NCI-H2029 treated with DMSO at 0.1 percent for 48 hours (cell line): Measurements from ENCODE around the gene TIPRL.
"Not testable (repeated sequence)": the region's sequence is repeated elsewhere in the genome, so short reads cannot be mapped to it uniquely, and the experiment has no call there.

Experiments used
- DNase-seq: peaks from one replicate; lab custom pipeline; 2025; lab: John Stamatoyannopoulos, UW

Gene TIPRL

DNA sequence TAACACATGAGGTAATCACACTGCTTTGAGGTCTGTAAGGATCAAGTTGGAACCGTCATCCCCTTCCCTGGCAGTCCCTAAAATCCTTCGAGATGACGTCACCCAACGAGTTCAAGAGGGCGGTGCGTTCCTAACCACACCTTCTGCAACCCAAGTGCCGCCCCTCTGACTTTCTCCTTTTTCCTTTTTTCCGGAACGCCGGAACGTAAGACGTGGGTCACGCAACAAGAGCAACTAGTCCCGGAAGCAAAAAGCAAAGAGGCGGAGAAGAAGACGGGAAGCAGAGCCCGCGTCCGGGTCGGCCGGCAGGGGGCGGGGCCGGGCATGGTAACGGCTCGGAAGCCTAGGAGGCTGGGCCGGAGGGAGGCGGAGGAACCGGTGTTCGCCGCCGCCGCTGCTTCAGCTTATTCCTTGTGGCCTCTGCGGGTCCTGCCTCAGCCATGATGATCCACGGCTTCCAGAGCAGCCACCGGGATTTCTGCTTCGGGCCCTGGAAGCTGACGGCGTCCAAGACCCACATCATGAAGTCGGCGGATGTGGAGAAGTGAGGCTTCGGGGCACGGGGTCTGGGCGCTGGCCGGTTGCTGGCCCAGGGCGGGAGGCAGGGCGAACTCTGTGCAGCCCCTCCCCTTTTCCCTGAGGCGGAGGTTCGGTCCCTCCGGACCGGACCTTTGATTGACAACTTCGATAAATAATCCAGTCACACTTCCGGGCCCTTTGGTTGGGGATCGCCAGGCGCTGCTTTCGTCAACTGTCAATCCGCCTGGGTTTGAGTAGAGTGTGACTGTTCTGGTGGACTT lies at the start of gene TIPRL:
TSS of gene TIPRL (plus strand) at position 325 of the 800 bp plus-strand sequence. CDS start at position 441, 116 bp downstream.
- DNase-seq = peak; percentile 77

DNA sequence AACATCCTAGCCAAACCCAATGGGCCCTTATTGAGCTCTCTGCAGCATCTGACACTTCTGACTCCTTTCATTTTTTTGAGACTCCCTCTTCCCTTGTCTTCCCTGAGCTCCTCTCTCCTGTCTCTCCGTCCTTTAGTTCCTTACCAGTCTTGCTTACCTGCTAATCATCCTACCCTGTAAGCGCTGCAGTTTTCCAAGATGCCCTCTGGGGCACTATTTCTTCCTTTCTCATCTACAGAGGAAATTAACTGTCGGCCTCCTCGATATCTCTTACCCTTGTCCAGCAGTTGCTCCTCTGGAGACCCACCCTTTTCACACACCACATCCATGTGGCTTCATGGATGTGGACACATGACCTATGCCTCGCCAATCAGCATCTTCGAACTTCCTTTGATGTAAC lies 48.8 kb upstream of the TIPRL start:
- DNase-seq = no peak

DNA sequence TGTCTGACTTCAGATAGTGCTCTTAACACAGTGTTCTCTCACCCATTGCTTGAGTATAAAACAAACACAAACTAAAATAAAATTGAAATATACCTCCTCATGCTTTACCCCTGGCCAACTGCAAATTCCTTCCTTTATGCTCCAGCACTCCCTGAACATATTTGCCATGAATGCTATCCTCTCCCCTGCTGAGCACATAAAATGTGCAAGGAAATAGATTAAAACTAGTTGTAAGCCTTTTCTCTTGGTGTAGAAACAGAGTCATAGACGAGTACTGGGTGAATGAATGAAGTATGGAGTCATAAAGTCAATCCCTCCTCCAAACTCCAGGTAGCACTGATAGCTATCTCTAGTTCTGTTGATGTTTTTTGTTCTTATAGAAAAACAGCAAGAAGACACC lies 44.6 kb upstream of the TIPRL start:
- no peak for DNase-seq

DNA sequence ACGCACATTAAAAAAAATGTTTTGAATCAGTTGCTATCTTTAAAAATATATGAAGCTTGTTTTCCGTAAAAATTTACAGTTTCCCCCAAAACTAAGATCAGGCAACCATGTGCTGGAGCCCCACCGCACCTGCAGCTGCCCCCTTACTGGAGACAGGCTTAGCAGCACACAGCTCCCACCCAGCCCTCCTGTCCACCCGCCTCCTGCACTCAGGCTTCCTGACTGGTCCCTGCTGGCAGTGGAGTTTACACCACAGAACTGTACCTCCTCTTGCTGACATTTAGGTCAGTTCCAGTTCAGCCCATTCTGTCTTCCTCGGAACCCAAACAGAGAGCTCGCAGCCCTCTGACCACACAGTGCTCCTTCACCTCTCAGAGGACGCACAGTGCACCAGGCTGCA lies 44.1 kb upstream of the TIPRL start:
- no peak for DNase-seq

DNA sequence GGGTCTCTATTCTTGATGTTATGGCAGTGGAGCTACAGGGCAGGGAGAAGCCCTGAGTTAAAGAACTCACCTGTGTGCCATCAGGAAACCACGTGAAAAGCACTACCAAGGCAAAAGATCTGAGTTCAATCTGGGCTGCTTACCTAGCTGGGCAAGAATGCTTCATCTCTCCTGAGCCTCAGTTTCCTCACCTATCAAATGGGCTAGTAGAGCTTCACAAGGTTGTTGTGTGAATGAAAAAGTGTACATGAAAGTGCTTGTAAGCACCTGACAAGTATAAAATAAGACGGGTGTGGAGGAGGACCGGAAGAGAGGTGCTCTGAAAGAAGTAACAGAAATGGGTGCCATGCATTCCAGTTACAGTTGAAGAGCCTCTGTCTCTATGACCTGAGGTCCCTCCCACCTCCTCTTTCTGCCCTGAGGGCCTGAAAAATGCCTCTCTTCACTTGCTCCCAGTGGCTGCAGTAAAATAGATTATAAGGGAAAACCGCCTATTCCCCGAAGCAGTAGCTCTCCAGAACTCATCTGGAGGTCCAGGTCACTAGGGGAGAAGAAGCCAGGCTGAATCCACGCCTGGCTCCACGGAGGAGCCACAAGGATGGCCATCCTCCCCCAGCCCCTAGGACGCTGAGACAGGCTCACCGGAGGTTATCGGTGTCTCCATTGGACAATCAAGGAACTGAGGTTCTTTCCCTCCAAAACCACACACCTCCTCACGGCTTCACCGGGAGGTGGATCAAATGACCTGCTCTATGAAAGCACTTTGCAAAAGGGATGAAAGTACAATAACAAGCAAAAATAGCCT lies 43.4 kb upstream of the TIPRL start:
- no peak for DNase-seq

DNA sequence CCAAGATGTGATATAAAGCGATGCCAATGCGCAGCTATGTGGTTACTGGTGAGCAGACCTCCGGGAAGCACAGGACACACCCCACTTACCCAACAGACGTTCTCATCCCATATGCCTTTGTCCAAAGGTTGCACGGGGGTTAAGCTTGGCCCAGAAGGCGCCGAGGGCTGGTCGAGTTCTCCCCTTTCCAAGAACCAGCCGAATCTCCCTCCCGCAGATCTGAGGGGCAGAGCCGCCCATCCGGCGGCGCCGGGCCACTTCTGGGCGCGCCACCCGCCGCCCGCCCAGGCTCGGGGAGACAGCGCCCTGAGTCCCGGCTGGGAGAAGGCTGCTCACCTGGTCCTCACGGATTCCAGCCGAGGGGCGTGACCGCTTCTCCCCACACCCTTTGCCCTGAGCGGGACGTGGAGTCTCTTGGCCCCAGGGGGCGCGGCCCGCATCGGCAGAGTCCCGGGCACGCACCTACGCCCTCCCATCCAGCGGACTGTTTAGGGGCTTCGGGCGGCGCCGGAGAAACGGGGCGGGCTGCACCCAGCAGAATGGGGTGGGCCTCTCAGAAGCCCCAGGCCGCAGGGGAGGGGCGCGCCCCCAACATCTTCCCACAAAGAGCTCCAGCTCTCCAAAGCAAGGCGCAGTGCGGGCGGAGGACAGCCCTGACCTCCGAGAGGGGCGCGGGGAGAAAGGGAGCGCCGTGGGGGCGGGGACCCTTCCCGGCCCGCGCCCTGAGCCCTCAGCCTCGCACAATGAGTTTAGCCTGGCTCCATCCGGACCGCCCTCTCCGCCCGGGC lies 42.6 kb upstream of the TIPRL start:
- no peak for DNase-seq

DNA sequence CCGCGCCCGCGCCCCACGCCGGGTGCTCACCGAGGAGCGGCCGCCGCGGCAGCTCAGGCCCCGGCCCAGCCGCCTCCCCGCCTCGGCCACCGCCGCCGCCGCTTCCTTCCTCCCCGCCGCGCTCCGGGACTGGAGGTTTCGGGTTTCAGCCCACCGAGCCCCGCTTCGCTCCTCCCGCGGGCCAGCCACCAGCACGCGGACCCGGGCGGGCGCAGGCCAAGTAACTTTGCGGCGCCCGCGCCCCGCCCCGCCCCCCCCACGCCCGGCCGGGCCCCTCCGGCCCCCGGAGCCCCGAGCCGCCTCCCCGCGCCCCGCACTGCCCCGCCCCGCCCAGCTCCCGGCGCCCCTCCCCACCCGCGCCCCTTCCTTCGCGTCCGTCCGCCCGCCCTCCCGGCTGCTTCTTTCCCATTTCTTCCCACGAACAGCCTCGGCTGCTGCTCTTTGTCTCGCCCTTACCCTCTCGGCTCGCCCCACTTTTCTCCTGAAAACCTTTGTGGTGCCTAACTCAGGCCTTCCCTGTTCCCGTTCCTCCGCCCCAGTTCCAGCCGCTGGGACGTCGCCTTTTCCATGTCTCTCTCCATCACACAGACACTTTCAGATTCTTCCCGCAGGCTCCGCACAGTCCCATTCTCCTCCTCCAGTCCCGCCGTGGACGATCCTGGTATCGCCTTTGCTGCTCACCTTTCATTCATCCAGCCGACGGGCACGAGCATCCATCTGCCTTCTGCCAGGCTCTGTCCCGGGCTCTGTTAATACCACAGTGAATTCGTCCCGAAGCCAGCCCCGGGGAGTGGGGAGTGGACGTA lies 41.9 kb upstream of the TIPRL start, which contains the start of gene GPR161:
TSS of gene GPR161 (minus strand) at position 222 of the 806 bp plus-strand sequence. CDS start 32,080 bp downstream, outside the sequence.
- DNase-seq = no peak

DNA sequence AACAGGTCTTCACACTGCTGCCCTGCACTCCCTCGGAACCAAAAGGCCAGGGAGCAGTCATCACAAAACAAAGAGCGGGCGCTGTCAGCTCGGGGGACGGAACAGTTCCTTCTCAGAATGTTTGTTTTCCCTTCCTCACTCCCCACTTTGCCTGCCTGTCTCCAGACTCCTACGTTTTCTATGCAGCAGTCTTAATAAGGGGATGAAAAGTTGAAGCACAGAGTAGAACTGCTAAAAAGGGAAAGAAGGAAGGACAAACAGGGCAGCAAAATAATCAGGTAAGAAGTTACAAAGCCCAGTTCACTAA lies 41.3 kb upstream of the TIPRL start:
- DNase-seq = no peak

DNA sequence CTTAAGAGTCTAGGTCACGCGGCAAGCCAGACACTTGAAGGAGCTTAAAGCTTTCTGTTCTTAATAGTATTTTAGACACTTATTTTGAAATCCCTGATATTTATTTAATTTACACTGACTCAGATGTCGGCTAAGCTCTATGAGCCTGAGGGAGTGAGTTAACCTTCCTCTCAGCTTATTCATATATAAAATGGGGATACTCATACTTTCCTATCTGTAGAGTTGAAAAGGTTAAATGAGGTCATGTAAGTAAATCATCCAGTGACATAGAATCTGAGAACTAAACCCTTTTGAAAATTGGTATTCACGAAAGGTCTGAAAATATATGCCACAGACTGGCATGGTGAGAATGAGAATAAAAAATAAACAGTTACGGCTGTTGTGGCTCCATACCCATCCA lies 40.6 kb upstream of the TIPRL start:
- no peak for DNase-seq

DNA sequence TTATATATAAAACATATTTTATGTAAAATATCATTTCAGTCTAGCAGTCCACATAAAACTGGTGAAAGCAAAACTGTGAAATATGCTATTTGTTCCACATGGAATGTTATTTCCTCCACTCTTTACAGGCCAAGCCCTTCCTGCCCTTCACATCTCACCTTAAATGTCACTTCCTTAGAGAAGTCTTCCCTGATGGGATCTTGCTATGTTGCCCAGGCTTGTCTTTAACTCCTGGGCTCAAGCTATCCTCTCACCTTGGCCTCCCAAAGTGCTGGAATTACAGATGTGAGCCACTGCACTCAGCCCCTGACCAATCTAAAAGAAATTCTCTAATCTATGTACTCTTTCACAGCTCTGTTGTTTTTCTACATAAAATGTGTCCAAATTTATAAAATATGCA lies 39.7 kb upstream of the TIPRL start:
- no peak for DNase-seq

DNA sequence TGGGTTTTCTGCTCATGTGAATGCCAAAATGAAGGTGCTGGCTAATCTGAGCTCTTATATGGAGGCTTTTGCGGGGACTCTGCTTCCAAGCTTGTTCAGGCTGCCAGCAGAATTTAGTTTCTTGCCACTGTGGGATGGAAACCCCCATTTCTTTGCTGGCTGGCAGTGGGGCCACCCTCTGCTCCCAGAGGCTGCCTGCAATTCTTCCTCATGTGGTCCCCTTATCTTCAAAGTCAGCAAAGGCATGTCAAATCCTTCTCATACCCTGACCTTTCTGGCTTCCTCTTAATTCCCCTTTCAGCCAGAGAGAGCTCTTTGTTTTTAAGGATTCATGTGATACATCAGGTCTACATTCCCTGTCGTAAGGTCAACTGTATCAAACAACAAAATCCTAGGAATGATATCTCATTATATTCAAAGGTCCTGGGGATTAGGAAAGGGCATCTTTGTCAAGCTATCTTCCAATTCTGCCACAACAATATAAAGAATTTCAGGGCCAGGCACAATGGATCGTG lies 36.8 kb upstream of the TIPRL start:
- no peak for DNase-seq

DNA sequence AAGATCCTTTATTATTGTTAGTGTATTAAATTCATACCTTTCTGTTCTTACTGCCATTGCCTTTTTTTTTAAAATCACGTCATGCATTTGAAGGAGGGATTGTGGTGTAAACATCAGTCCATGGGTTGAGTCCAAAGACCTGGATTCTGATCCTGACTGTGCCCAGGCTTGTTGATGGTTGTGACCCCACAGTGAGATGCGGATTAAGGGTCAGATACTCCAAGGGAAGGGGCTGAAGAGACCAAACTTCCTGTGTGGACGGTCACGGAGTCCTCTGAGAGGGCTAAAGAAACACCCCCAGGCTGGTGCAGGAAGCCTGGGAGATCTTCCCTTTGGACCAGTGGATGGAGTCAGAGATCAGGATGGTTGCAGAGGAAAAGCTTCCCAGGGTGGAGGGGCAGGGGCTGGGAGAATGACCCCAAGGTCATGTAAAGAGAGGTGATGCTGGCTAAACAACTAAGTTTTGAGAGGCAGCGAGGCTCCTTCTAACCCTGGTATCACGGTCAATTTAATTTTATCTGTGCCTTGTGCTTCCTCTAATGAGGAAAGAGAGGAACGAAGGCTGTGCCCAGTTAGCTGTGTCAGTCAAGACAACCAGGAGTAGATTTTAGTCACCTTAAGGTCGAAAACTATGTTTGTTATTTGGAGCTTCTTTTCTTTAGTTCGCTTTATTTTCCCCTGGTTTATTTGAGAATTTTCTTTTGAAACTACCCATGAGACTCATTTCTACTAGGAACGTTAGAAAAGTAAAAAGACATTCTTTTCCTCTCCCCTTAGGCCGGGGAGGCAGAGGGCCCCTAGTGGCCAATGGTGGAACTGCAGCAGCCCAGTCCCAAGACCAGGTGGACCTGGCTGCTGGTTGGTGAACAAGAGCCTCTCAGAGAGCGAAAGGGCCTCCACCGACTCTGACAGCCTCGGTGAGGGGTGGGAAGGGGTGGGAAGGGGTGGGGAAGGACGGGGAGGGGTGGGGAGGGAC lies 33.3 kb upstream of the TIPRL start:
- peak; percentile 37 for DNase-seq

DNA sequence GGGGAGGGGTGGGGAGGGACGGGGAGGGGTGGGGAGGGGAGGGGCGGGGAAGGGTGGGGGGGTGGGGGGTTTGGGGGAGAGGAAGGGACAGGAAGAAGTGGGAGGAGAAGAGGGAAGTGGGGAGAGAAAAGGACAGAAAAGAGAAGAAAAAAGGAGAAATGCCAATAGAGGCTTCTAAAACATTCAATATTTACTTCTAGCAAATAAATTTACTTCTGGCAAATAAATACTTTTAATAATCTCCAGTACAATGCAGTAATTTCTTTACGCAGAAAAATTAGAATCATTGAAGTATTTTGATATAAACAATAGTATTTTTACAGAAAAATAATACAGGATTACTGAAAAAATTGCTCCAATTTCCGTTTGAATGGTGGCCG lies 32.6 kb upstream of the TIPRL start:
- no peak for DNase-seq

DNA sequence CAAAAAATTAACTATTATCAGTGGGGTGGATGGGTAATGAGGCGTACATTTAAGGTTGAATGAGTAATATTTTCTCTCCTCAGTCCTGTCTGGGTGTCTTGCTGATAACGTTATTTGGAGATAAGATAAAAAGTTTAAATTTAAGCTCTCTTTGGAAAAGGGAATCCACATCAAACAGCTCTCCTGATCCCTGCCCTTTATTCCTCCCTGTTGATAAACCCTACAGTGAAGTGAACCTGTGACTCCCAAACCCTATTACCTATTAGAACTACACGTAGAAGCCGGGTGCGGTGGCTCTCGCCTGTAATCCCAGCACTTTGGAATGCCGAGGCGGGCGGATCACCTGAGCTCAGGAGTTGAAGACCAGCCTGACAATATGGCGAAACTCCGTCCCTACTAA lies 32.1 kb upstream of the TIPRL start:
- DNase-seq = no peak

DNA sequence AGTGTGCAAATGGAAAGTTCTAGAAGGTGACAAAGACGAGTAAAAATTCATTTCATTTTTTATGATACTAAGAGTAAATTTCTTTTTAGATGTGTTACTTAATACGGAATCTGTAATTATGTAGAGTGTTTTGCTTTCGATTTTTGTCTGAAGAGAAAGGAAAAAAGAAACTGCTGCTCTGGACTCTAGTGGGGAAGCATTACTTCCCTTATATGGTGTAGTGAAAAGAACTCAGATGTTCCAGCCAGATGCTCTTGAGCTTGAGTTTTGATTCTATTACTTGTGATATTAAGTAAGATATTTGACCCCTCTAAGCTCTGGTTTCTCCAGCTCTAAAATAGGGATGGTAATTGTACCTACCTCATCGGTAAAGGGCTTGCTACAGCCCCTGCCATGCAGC lies 29.8 kb upstream of the TIPRL start:
- no peak for DNase-seq

DNA sequence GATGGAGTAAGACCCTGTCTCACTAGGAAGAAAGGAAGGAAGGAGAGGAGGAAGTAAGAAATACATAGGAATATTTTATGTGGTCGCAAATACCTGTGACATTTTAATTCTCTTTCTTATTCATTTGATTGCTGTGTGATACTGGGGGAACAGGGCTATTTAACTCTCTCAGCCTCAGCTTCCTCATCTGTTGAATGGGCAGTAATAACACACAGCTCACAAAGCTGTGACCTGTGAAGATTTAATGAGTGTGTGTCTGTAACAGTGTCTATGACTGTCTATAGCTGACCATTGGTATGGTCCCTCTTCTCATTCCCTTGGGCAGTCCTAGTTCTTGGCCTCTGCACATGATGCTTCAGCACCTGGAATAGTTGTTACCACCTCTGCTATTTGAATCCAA lies 28.5 kb upstream of the TIPRL start:
- DNase-seq = no peak

DNA sequence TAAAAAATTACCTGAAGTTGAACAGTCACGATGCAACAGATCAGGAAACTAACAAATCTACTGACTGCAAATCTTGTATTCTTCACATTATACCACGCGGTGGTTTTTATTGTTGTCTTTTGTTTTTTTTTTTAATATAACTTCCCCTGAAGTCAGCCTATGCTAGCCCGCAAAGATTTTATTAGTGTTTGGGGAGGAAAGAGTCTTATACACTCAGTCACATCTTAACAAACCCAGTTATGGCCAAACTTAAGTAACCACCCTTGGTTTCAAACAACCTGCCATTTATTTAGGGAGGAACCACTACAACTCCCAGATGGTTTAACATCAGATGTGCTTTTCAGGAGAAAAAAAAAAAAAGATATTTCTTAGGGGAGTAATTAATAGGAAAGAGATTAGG lies 26.8 kb upstream of the TIPRL start:
- no peak for DNase-seq

DNA sequence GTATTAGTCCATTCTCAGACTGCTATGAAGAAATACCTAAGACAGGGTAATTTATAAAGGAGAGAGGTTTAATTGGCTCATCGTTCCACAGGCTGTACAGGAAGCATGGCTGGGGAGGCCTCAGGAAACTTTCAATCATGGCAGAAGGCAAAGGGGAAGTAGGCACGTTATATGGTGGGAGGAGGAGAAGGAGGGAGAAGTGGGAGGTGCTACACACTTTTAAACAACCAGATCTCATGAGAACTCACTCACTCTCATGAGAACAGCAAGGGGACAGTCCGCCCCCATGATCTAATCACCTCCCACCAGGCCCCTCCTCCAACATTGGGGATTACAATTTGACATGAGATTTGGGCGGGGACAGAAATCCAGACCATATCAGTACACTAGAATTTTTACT lies 24.1 kb upstream of the TIPRL start:
- DNase-seq = not testable (repeated sequence)

DNA sequence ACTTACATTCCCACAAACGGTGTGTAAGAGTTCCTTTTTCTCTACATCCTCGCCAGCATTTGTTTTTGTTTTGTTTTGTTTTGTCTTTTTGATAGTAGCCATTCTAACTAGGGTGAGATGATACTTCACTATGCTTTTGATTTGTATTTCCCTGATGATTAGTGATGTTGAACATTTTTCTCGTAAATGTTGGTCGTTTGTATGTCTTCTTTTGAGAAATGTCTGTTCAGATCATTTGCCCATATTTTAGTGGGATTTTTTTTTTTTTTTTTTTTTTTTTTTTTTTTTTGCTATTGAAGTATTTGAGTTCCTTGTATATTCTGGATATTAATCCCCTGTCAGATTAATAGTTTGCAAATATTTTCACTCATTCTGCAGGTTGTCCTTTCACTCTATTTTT lies 22.9 kb upstream of the TIPRL start:
- DNase-seq = no peak

DNA sequence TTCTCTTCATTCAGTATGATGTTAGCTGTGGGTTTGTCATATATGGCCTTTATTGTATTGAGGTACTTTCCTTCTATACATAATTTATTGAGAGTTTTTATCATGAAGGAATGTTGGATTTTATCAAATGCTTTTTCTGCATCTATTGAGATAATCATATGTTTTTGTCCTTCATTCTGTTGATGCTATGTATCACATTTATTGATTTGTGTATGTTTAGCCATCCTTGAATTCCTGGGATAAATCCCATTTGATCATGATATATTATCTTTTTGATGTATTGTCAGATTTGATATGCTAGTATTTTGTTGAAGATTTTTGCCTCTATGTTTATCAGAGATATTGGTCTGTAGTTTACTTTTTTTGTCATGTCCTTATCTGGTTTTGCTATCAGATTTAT lies 21.1 kb upstream of the TIPRL start:
- no peak for DNase-seq
